HG03342 (cell line): ENCODE measurements around the gene PALLD.

Source experiments
- ATAC-seq: cut with Tn5 transposase; IDR thresholded peaks from one replicate; pipeline ENCODE4 v1.9.1; 2021; ENCODE audit warnings: mild to moderate bottlenecking, moderate library complexity; ENCODE audit not compliant: unreplicated experiment

Gene PALLD

GRCh38 chr4:168857546-168858314 is 360.9 kb downstream of the PALLD start:
- no peak for ATAC-seq

GRCh38 chr4:168859100-168859499 is 362.2 kb downstream of the PALLD start:
- ATAC-seq, result no peak

GRCh38 chr4:168859888-168860694 is 363.2 kb downstream of the PALLD start:
- ATAC-seq, result peak; percentile 94

GRCh38 chr4:168860827-168861226 is 364.0 kb downstream of the PALLD start:
- ATAC-seq, result no peak

- no peak for ATAC-seq
Measured at GRCh38 chr4:168863719-168864647, 367.1 kb downstream of the PALLD start.

GRCh38 chr4:168864821-168865541 is 368.1 kb downstream of the PALLD start:
- no peak for ATAC-seq

GRCh38 chr4:168865854-168866253 is 369.0 kb downstream of the PALLD start:
- no peak for ATAC-seq

GRCh38 chr4:168866635-168867034 is 369.8 kb downstream of the PALLD start:
- ATAC-seq, result no peak

GRCh38 chr4:168867128-168867527 is 370.3 kb downstream of the PALLD start:
- ATAC-seq, result no peak

- ATAC-seq, result no peak
Measured at GRCh38 chr4:168868044-168868781, 371.4 kb downstream of the PALLD start.

GRCh38 chr4:168868802-168869201 is 371.9 kb downstream of the PALLD start:
- no peak for ATAC-seq

- ATAC-seq, result no peak
Measured at GRCh38 chr4:168870004-168870403, 373.2 kb downstream of the PALLD start.

- ATAC-seq, result no peak
Measured at GRCh38 chr4:168871632-168872031, 374.8 kb downstream of the PALLD start.

- ATAC-seq, result no peak
Measured at GRCh38 chr4:168874083-168874482, 377.2 kb downstream of the PALLD start.

GRCh38 chr4:168876106-168876505 is 379.3 kb downstream of the PALLD start:
- ATAC-seq, result no peak

GRCh38 chr4:168877511-168878491 is 380.9 kb downstream of the PALLD start:
- ATAC-seq, result peak; percentile 37

- ATAC-seq, result no peak
Measured at GRCh38 chr4:168878623-168879022, 381.8 kb downstream of the PALLD start.

GRCh38 chr4:168879188-168879587 is 382.3 kb downstream of the PALLD start:
- ATAC-seq, result peak; percentile 41
